ENCODE measurements around the gene IL17A.

IL17A gene

DNA sequence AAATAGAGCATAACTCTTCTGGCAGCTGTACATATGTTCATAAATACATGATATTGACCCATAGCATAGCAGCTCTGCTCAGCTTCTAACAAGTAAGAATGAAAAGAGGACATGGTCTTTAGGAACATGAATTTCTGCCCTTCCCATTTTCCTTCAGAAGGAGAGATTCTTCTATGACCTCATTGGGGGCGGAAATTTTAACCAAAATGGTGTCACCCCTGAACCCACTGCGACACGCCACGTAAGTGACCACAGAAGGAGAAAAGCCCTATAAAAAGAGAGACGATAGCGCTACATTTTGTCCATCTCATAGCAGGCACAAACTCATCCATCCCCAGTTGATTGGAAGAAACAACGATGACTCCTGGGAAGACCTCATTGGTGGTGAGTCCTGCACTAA, at the start of gene IL17A:
IL17A (plus strand) TSS at position 301 of the 400 bp plus-strand sequence; CDS start at position 358, 57 bp downstream.
- no peak for DNase-seq

DNA sequence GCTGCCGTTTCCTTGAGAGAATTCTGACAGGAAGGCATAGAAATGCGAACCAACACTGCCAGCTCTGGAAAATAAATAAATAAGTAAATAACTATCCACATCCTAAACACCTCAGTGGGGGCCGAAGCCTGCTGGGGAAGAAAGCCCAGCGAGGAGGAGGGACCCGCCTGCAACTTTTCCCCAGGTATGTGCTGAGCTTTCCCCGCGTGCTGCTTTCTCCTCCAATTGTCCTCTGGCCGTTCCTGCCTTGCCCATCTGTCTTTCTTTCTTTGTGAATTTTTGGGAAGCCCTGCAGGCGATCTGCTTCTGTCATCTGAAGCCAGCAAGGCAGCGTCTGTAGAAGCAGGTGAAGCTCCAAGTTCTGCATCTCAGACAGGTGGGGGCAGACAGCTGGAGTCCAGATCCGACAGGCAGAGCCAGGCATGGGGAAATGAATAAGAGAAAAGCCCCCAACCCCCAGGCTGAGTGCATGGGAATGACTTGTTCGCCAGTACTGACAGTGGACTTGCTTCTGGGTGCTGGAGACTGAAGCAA, 49.2 kb upstream of the IL17A start:
- DNase-seq: no peak

DNA sequence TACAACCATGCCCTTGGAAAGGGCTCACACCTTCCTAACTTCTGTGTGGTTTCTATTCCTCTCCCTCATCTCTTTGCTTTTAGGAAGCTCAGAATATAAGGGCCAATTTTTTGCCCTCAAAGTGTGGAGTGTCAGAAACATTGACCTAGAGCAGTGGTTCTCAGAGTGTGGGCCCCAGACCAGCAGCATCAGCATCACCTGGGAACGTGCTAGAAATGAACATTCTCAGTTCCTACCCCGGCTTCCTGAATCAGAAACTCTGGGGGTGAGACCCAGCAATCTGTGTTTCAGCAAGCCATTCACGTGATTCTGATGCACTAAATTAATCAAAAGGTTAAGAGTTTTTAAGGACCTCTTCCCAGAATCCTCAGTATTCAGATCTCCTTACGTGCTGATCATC, 47.9 kb upstream of the IL17A start:
- DNase-seq: no peak

DNA sequence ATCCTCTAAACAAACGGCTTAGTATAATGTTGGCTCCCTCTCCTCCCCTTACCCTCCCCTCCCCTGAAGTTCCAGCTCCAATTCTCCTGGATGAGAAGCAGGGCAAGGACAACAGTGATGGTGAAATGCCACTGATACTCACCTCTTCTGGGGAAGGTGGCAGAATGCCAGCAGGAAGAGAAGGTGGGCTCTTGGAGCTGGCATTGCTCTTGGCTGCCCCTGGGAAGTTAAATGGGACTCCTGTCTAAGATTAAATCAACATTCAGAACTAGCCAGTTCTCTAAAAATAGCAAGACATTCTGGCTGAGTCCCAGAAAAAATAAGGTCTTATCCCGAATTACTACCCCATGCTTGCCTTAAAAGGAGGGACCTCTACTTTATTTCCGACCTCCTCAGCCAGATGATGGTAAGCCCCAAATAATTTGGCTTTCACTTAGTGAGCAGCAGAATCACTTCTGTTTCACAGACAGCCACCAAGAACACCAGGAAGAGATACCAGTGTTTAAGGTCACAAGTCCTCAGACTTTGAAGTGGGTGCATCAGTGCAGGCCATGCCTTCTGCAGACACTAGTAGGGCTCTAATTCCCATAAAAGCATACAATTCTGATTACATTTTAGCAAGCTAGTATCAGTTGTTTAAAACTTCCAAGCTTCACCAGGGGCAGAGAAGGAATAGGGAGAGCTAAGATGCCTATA, 46.0 kb upstream of the IL17A start:
- DNase-seq: peak in 1 of 58 donors; percentile 7

DNA sequence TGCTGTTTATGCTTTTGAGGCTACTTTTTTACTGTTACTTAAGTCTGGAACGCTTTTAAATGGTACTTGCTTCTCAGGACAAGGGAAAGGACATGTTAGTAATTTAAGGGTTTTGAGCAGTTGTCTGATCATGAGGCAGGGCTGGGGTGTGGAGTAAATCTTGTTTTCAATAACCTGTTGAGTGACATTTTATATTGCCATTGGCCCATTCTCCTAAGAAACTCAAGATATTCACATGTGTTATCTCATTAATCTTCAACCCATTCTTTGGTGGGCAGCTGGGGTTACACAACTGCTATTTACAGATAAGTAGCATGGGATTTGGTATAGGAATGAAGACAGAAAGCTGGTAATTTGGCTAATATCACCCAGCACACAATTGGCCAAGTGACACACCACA, 44.6 kb upstream of the IL17A start:
- DNase-seq: no peak

DNA sequence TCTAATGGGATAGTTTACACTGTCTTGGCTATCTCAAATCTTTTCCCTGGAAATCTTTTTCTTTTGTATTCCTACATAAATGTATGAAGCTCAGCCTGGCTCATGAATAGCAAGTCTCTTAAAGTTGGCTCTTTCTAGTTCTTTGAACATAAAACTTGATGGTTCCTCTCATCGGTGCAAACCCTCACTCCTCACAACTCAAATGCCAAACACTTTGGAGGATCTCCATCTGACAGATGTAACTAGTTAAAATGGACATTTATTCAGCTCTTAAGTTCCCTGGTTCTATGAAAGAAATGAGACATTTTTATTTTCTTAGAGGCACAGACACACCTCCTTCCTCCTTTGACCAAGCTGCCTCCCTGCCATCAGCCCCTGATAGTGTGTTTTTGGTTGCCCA, 43.6 kb upstream of the IL17A start:
- no peak for DNase-seq

DNA sequence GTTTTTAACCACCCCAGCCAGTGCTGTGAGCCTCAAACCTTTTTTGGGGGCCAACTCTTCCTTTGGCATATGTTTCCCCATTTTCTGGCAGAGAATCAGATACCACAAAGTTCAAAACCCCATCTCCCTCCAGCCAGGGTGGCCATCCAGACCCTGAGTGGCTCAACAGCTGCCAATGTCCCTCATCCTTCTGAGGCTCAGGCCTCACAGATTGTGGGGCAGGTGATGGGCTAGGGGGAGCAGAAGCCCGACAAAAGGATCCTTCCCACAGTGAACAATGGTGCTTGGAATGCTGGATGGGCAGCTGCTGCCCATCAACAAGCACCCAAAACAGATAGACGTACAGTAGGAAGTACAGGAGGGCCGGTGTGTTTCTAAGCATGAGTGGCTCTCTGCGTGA, 42.6 kb upstream of the IL17A start:
- DNase-seq: no peak

DNA sequence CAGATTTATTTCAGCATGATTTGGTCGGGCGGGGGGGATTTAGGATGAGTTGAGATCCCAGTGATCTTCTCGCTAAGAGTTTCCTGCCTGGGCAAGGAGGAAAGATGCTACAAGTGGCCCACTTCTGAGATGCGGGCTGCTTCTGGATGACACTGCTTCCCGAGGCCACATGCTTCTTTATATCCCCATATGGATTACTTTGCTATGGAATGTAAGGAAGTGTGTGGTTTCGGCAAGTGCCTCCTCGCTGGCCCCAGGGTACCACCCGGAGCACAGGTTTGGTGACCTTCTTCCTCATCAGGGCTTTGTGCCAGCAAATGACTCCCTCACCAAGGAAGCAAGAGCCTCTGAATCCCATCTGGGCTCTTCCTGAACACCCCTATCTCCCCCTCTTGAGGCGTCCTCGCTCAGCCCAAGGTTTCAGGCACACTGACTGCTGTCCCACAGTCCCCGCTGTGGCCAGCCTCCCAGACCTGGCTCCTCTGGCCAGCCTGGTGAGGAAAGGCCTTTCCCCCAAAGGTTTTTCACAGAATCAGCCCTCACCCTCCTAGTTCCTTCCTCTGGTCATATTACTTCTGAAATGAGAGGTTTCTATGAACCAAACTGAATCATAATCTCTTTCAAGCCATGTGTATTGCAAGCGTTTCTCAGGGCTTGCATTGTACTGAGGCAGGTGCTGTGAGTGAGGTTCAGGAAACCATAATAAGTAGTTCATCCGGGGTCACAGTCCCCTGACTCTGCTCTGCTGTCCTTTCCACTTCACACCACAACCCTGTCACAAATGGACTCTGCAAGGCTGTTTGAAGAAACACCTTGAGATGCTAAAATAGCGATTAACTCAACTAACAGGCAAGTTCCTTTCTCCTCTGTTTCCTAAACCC, 41.7 kb upstream of the IL17A start:
- DNase-seq: no peak

DNA sequence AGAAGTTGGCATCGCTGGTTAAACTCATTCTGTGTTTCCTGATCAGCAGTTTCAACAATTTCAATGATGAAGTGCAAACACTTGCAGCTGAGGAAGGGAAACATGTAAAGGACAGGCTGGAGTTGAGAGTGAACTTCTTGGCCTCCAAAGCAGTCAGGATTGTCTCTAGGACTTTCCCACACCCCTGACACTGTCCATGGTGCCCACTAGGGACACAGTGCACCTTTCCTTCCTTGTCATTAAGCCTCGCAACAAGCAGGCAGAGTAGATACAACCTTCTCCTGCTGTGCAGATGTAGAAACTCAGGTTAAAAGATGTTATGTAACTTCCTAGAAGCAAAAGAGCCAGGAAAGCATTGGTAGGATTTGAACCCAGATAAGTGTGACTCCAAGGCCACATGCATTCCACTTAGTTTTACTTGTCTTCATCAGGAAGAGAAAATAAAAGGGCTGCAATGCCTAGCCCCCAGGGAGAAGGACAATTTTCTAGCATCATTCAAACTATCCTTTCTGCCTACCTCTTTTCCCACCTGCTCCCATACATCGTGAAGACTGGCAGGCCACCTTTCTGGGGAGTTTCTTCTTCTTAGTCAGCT, 39.2 kb upstream of the IL17A start:
- DNase-seq: no peak

DNA sequence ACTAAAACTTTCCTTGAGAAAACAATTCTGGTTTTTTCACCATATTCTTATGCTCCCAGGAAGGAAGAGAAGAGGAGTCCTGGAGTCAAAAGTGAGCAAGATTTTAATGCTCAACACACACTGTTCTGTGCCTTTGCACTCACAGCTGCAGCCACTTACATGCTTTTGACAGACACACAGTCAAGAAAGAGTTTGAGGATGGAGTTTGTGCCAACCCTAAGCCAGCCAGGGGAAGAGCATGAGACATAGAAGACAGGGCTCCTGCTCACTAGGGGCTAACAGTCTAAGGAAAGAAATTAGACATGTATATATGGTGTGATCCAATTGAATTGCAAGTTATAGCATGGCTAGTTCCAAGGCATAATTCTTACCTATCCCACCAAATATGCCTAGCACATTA, 37.1 kb upstream of the IL17A start:
- no peak for DNase-seq

DNA sequence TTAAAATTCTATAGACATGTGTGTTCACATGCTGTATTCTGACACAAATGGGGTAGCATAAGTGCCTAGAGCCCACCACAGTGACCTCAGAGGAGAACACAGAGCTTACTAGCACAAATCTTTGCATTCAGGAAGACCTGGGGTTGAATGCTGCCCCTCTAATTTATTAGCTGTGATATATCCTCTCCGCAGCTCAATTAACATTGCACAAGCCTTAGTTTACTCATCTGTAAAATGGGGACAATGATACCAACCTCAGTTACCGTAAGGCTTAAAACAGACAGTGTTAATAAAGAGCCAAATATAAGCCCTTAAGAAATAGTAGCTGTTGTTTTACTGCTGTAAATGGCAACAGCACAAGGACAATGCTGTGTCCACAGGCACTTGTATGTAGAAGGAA, 36.2 kb upstream of the IL17A start:
- no peak for DNase-seq

DNA sequence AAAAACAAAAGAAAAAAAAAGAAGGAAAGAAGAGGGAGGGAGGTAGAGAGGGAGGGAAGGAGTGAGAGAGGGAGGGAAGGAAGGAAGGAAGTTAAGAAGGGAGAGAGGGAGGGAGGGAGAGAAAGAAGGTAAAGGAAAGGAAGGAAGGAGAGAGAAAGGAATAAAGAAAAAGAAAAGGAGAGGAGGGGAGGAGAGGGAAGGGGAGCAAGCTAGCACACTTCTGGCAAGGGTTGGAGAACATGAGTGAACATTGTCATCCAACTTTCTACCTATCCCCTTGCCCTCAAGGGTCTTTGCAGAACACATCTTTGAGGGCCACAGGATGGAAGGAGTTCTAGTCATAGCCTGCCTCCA, 34.1 kb upstream of the IL17A start:
- no peak for DNase-seq

DNA sequence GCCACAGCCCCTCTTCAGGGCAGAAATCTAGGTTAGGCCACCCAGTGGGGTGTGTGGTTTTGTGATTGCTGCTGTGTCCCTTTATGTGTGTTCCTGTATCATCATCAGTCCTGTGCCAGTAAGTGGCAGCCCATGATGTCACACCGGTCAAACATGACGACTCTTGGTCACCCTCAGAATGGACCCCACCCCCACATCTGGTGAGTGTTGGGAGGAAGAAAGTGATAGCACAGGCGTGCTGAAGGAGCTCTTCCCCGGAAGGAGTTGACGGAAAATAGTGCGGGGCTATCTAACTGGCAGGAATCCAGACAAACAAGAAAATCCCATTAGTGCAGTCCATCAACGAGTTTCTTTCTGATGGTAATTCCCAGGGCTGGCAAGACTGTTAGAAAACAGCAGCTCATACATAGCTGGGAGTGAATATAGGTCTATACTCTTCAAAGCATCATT, 33.4 kb upstream of the IL17A start:
- no peak for DNase-seq

DNA sequence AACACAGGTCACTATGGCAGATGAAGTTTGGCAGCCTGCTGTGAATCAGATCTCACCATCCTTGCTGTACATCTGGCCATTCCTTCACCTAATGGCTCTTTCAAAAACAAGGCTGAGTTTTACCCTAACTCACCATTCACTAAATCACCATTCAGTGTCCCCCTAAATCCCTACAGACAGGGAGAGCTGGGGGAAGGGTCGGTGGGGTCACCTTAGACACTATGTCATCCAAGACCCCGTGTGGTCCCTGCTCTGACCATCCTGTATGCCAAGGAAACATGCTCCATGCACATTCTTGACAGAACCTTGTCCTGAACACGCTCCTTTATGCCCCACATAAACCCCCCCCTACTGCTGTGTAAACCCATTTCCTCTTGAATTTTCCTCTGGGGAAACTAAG, 31.8 kb upstream of the IL17A start:
- DNase-seq: no peak

DNA sequence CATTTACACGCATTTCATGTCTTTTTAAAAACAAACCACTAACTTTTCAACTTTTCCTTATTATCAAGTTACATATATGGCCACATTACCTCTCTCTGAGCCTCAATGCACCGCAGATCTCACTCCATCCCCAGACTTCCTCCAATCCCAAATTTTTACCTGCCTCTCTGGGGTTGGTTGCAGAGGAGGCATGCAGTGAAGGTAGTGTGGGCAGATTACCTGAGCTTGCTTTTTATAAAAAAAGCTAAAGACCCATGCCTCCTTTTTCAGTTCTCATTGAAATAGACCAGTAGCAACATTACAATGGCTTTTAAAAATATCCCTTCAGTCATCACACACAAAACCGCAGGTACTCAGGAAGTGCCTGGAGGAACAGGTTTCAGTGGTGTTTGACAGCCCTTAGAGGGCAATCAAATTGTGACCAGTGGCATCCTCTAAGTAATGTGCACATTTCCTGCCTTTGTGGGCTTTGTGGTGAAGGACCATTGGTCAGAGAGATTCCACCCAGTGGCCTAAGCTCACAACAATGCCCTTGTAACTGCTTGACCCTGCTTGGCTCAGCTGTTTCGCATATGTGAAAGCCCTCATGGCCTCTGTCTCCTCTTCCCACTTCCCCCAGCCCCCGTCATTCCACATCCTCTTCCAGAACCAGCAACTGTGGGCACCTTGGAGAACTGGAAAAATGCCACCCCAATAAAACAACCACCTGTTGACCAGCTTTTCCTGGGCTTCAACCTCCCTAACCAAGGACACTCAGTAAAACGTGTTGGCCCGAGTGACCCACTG, 30.2 kb upstream of the IL17A start:
- DNase-seq: no peak

DNA sequence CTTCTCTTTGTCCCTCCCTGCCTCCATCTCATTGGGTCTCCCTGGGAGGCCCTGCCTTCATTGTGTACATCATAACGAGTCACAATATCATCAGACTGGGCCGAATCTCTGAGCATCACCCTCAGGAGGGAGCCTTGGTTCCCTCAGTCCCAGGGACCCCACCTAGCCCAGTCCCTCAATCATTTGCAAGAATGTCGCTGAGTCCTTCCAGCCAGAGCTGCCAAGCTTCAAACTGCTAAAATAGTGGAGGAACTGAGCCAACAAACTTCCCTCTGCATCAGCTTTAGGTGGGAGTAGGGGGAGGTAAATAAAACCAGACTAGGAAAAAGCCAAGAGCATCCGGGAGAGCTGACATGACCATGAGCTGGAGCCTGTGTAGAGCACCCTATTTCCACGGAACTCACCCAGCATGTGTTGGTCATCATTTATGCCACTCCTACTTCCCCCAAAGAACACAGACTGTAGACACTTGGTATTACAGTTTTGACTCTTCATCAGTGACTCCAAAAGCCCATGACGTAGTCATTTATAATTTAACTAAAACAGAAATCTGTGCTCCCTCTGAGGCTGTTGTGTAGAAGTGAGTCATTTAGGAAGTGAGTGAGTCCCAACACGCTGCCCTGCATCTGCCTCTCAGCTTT, 28.8 kb upstream of the IL17A start:
- DNase-seq: no peak

DNA sequence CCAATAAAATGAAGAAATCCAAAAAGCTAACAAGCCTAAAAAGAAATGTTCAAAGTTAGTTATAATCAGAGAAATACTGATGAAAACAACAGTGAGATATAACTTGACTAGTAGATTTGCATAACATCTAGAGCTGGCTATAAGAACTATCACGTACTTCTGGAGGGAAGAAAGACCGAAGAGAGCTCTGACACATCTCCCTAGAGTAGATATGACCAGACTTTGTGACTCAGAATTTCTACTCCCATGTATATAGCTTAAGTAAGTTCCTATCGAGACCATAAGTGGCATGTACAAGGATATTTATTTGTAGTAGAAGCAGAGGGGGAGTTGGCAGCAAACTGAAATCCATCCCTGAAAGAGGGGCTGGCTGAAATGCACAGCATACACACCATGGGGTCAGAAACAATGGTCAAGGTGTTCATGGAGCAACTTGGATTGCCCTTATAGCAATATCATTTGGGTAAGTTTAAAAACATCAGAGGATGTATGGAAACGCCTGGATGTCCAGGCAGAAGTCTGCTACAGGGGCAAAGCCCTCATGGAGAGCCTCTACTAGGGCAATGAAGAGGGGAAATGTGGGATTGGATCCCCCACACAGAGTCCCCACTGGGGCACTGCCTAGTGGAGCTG, 25.6 kb upstream of the IL17A start:
- no peak for DNase-seq

DNA sequence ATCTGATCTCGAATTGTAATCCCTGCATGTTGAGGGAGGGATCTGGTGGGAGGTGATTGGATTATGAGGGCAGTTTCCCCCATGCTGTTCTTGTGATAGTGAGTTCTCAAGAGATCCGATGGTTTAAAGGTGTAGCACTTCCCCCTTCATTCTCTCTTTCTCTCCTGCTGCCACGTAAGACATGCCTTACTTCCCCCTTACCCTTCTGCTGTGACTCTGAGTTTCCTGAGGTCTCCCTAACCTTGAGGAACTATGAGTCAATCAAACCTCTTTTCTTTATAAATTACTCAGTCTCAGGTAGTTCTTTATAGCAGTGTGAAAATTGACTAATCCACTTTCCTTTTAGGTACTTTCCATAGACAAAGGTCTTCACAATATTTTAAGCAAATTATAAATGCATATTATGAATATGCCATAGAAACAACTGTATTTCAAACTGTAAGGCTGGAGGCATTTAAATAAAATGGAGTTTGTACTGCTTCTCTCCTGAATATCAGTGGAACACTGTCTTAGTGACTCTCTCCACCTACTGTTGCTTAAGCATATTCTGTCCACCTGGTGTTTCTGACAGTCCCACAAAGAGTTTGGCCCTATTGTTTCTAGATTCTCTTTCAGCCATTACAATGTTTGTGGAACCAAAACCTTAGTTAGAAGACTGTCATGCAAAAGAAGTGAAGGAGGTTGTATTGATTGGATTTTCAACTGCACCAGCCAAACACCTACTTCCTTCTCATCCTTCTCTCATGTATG, 24.3 kb upstream of the IL17A start:
- no peak for DNase-seq

Measured in anterior cingulate cortex (tissue), 58 donors.